K562 (cell line): ENCODE results near the gene KLC3. TPM values are rescaled to one million over a fixed set of nuclear protein-coding genes. Genes with fewer than 3 reads are reported as not detected.

Source experiments
- ATAC-seq: fragments of 200-7000 bp; cut with Tn5 transposase; 3 replicates; pipeline ENCODE4 v1.9.1; 2020; ENCODE audit warnings: moderate library complexity
- BruUV-seq: library from RNA; stranded (reverse); fragments of 400-500 nt; replicated peaks from 2 replicates; lab custom pipeline; 2021; lab: Mats Ljungman, UMichigan
- CTCF ChIA-PET: fragments of 300-600 bp; formaldehyde crosslinking; extraction: SDS; loops from one replicate; lab custom pipeline; 2021; ENCODE audit warnings: low intra/inter-chr PET ratio; lab: Yijun Ruan, JAX
- POLR2A ChIA-PET: fragments of 300-600, 350-650 bp; sonication (Branson Sonifier 250); formaldehyde crosslinking; extraction: SDS; loops from one replicate; lab custom pipeline; 2021; ENCODE audit warnings: antibody characterized with exemption, inconsistent platforms; lab: Yijun Ruan, JAX
- DNase-seq, 4 experiments: peaks; one replicate each; pipeline versions ENCODE4 v3.0.0 to v3.0.0-alpha.2; 2011 to 2018; ENCODE audit warnings: low spot score in 3 of 4, mixed read lengths in 3 of 4; ENCODE audit errors: extremely low read depth in 1 of 4
- FAIRE-seq: peaks from 2 replicates; lab custom pipeline; 2011; peaks lifted over from hg19 to GRCh38; lab: Jason Lieb, UNC
- H2AFZ ChIP-seq: 2 replicates; pipeline ENCODE4 v1.6.0; 2011; ENCODE audit warnings: low read depth, low read length, control low read depth, inconsistent platforms
- H3K27ac ChIP-seq: fragments of 200-600 bp; 3 replicates; pipeline ENCODE4 v1.8.0; 2011; ENCODE audit warnings: low read depth, mild to moderate bottlenecking, control low read depth, inconsistent platforms, low read length, moderate library complexity, mixed read lengths; ENCODE audit errors: extremely low read depth
- H3K27me3 ChIP-seq, 2 experiments: fragments of 300-600 bp in 1 of 2; 2 replicates in 1 of 2; 3 replicates in 1 of 2; pipeline versions ENCODE4 v1.6.0 to v1.8.0; 2011; ENCODE audit warnings: inconsistent platforms in 2 of 2, low read length in 2 of 2, mild to moderate bottlenecking in 1 of 2, mixed read lengths in 1 of 2, moderate library complexity in 1 of 2; ENCODE audit not compliant: control insufficient read depth in 2 of 2, insufficient read depth in 2 of 2
- H3K36me3 ChIP-seq: fragments of 300-600 bp; 3 replicates; pipeline ENCODE4 v1.8.0; 2011; ENCODE audit warnings: mild to moderate bottlenecking, low read length, inconsistent platforms; ENCODE audit not compliant: control insufficient read depth, insufficient read depth
- H3K4me1 ChIP-seq, 2 experiments: fragments of 200-600 bp in 1 of 2; replicated peaks in 1 of 2; 2 replicates in 1 of 2; 3 replicates in 1 of 2; pipeline versions ENCODE4 v1.5.1 to v1.8.0; 2011; ENCODE audit warnings: inconsistent platforms in 2 of 2, low read length in 2 of 2, mild to moderate bottlenecking in 1 of 2, mixed read lengths in 1 of 2, moderate library complexity in 1 of 2; ENCODE audit not compliant: control insufficient read depth in 2 of 2, insufficient read depth in 2 of 2
- H3K4me2 ChIP-seq: 2 replicates; pipeline ENCODE4 v1.6.1; 2011; ENCODE audit warnings: low read length, control low read depth, inconsistent platforms, mixed read lengths; ENCODE audit not compliant: insufficient read depth
- H3K4me3 ChIP-seq: fragments of 200-600 bp; sonication (generic), shearing (Covaris generic); 2 replicates; pipeline ENCODE4 v1.5.1; 2016; ENCODE audit warnings: control low read depth, inconsistent platforms
- H3K79me2 ChIP-seq: fragments of 200-600 bp; 3 replicates; pipeline ENCODE4 v1.8.0; 2011; ENCODE audit warnings: low read length, inconsistent platforms; ENCODE audit not compliant: control insufficient read depth, insufficient read depth
- H3K9ac ChIP-seq, 2 experiments: 2 replicates each; pipeline versions ENCODE4 v1.6.0 to v1.6.1; 2011; ENCODE audit warnings: low read depth in 2 of 2, low read length in 2 of 2, control low read depth in 1 of 2, inconsistent platforms in 1 of 2, mild to moderate bottlenecking in 1 of 2, mixed read lengths in 1 of 2; ENCODE audit not compliant: insufficient read depth in 1 of 2
- H3K9me1 ChIP-seq: one replicate; pipeline ENCODE4 v1.6.0; 2011; ENCODE audit warnings: inconsistent platforms, mild to moderate bottlenecking, low read length, moderate library complexity; ENCODE audit not compliant: control insufficient read depth, insufficient read depth
- H3K9me3 ChIP-seq: replicated peaks from 2 replicates; pipeline ENCODE4 v1.5.1; 2011; ENCODE audit warnings: low read depth, low read length, inconsistent platforms; ENCODE audit not compliant: control insufficient read depth, insufficient read depth
- H4K20me1 ChIP-seq: replicated peaks from 2 replicates; pipeline ENCODE4 v1.6.1; 2011; ENCODE audit warnings: low read length, inconsistent platforms, mixed read lengths; ENCODE audit not compliant: control insufficient read depth, insufficient read depth
- AFF1 ChIP-seq, 2 experiments: fragments of 450-650 bp; IDR thresholded peaks; 2 replicates each; pipeline ENCODE4 v1.6.1; 2018; ENCODE audit warnings: mild to moderate bottlenecking in 2 of 2, low read depth in 1 of 2; ENCODE audit not compliant: partially characterized antibody in 2 of 2
- ATF2 ChIP-seq: sonication (generic); formaldehyde crosslinking; IDR thresholded peaks from 2 replicates; pipeline ENCODE4 v1.8.1; 2022; ENCODE audit warnings: missing genetic modification reagents
- HMG20B ChIP-seq: fragments of 250-450 bp; sonication (Bioruptor Pico); IDR thresholded peaks from 2 replicates; pipeline ENCODE4 v1.5.0; 2021; ENCODE audit warnings: mild to moderate bottlenecking
- KDM1A ChIP-seq, 2 experiments: fragments of 450-650 bp; IDR thresholded peaks; 2 replicates each; pipeline ENCODE4 v1.6.1; 2016; ENCODE audit warnings: mild to moderate bottlenecking in 2 of 2
- NR2F6 ChIP-seq: fragments of 450-650 bp; formaldehyde crosslinking; IDR thresholded peaks from 2 replicates; pipeline ENCODE4 v1.4.0; 2020; ENCODE audit warnings: mild to moderate bottlenecking
- RAD21 ChIP-seq, 2 experiments: fragments of 250-450 bp in 1 of 2; fragments of 450-650 bp in 1 of 2; sonication (Bioruptor Pico) in 1 of 2; formaldehyde crosslinking in 1 of 2; IDR thresholded peaks in 1 of 2; conservative IDR thresholded peaks in 1 of 2; 2 replicates each; pipeline versions ENCODE4 v1.4.0 to v1.8.0; 2020 to 2022; ENCODE audit warnings: mild to moderate bottlenecking in 2 of 2, moderate library complexity in 1 of 2
- ZBTB33 ChIP-seq: sonication (generic); formaldehyde crosslinking; IDR thresholded peaks from 2 replicates; pipeline ENCODE4 v1.8.1; 2023; ENCODE audit warnings: mild to moderate bottlenecking, missing genetic modification reagents
- ZKSCAN1 ChIP-seq: fragments of 150-350 bp; IDR thresholded peaks from 2 replicates; pipeline ENCODE4 v1.6.1; 2016; ENCODE audit warnings: low read depth, low read length
- ZNF140 ChIP-seq: fragments of 250-450 bp; sonication (Bioruptor Pico); IDR thresholded peaks from 2 replicates; pipeline ENCODE4 v1.8.0; 2021; ENCODE audit warnings: moderate library complexity, mild to moderate bottlenecking, inconsistent platforms
- ZNF511 ChIP-seq: sonication (generic); formaldehyde crosslinking; IDR thresholded peaks from 2 replicates; pipeline ENCODE4 v1.8.0; 2022; ENCODE audit warnings: mild to moderate bottlenecking, missing genetic modification reagents
- WGBS: fragments of 100-300 bp; shearing (Covaris generic); methylation state at CpG from one replicate; pipeline ENCODE4 v1.1.6; 2016; ENCODE audit warnings: low coverage, mixed read lengths; ENCODE audit not compliant: insufficient coverage; ENCODE audit errors: missing lambda C conversion rate; 5-methylcytosine and 5-hydroxymethylcytosine counted together
- in situ Hi-C: fragments of 300-500 bp; cut with MboI; formaldehyde crosslinking; loops from 4 replicates; pipeline ENCODE4 v1.15.0; 2018; ENCODE audit warnings: inconsistent platforms, mixed read lengths
- intact Hi-C: fragments of 100-400 bp; cut with micrococcal nuclease; formaldehyde crosslinking; loops from 2 replicates; pipeline ENCODE4 v1.14.2; 2022
- polyA plus RNA-seq, 8 experiments: library from polyadenylated mRNA; depleted of rRNA in 4 of 8; stranded (reverse) in 5 of 8; unstranded in 3 of 8; fragments of >200 nt; fragmentation: Nextera tagmentation in 2 of 8; fragmentation: Illumina TruSeq in 1 of 8; extraction: Ambion mirVana in 2 of 8; extraction: Trizol in 1 of 8; gene quantifications; 2 replicates each; pipeline versions ENCODE4 v1.2.1 to v1.2.3, GENCODE V29; 2011 to 2014; ENCODE audit warnings: inconsistent platforms in 1 of 8, missing spikeins in 1 of 8
- total RNA-seq, 7 experiments: library from RNA; depleted of rRNA in 6 of 7; stranded (reverse); fragments of >200 nt in 6 of 7; fragmentation: Illumina TruSeq in 2 of 7; extraction: Trizol in 2 of 7; gene quantifications; 2 replicates each; pipeline versions ENCODE4 v1.2.1 to v1.2.3, GENCODE V29; 2011 to 2021; ENCODE audit warnings: low replicate concordance in 1 of 7
- TF ChIP-seq, protein P1 (sequence below): sonication (generic); formaldehyde crosslinking; IDR thresholded peaks from 2 replicates; pipeline ENCODE4 v1.8.1; 2023; ENCODE audit warnings: mild to moderate bottlenecking, missing genetic modification reagents

The KLC3 gene
- total and polyA plus RNA-seq, 9 of the 15 experiments (the other 6 are each of a cell fraction or from before 2014, with no cell fraction given) = 0.03 to 1.2 (median 0.59) TPM; not detected in 3

GRCh38 chr19:45304141-45304926 lies 36.2 kb upstream of the KLC3 start:
- H4K20me1 ChIP-seq = no peaks in the 10 kb centered on the region
- H3K4me1 ChIP-seq = peaks cover 11 to 33% of the 10 kb centered on the region in 2 experiments; a peak in 4 of 5 replicates
- POLR2A ChIA-PET = interaction anchor here (1.5 kb wide), 1 partner anchor 12 kb away, joined by 6 read pairs; no protein-coding TSS in a partner anchor
- BruUV-seq = no TSS peak
- H3K4me2 ChIP-seq = no peak overlapping the region
- H2AFZ ChIP-seq = no peak overlapping the region
- H3K36me3 ChIP-seq = no peaks in the 10 kb centered on the region
- H3K9ac ChIP-seq = no peak overlapping the region
- DNase-seq (no peak), FAIRE-seq (no peak), ATAC-seq (no peak)
- H3K9me1 ChIP-seq = no peaks in the 10 kb centered on the region
- H3K4me3 ChIP-seq = no peak overlapping the region
- intact Hi-C loops = no loop called here
- 33% methylated on average over 4 of the region's 4 CpGs for WGBS
- H3K27ac ChIP-seq = no peak overlapping the region
- H3K9me3 ChIP-seq = 0 out of 2 replicates have a peak, but pooled peaks cover 2% of the 10 kb centered on the region
- CTCF ChIA-PET = no interaction called here
- in situ Hi-C loops = no loop called here
- no peaks in the 10 kb centered on the region for H3K27me3 ChIP-seq
- no peaks in the 10 kb centered on the region for H3K79me2 ChIP-seq
- TF ChIP-seq RAD21 (CRISPR knock-in tag; conservative IDR thresholded peaks at IDR 0.05 in 1 of 2, IDR thresholded peaks at IDR 0.05 in 1 of 2) (no peak), KDM1A (IDR thresholded peaks at IDR 0.05) (no peak), HMG20B (no peak), ATF2 (CRISPR knock-in tag) (no peak), ZKSCAN1 (peak; percentile 67), ZNF140 (no peak), AFF1 (IDR thresholded peaks at IDR 0.05; ENCODE audit: low read depth in 1 of 2, partially characterized antibody in 2 of 2) (no peak), ZBTB33 (CRISPR knock-in tag) (no peak), NR2F6 (CRISPR knock-in tag) (no peak), ZNF511 (CRISPR knock-in tag) (no peak)
- TF ChIP-seq, protein P1, sequence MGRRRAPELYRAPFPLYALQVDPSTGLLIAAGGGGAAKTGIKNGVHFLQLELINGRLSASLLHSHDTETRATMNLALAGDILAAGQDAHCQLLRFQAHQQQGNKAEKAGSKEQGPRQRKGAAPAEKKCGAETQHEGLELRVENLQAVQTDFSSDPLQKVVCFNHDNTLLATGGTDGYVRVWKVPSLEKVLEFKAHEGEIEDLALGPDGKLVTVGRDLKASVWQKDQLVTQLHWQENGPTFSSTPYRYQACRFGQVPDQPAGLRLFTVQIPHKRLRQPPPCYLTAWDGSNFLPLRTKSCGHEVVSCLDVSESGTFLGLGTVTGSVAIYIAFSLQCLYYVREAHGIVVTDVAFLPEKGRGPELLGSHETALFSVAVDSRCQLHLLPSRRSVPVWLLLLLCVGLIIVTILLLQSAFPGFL (CRISPR knock-in tag) = no peak
